B cell (primary cell): ENCODE measurements around the gene TGM3.

Experiments used
- EZH2 ChIP-seq: IDR thresholded peaks from 2 replicates; pipeline ENCODE4 v1.6.1; 2012; ENCODE audit warnings: borderline replicate concordance, low read depth, mild to moderate bottlenecking, moderate library complexity, low read length; ENCODE audit not compliant: insufficient read depth, poor library complexity, severe bottlenecking
- TF ChIP-seq, protein P1 (sequence below): fragments of 200-600 bp; IDR thresholded peaks from one replicate; pipeline ENCODE4 v1.8.0; 2022; ENCODE audit warnings: antibody characterized with exemption, mild to moderate bottlenecking

DNA sequence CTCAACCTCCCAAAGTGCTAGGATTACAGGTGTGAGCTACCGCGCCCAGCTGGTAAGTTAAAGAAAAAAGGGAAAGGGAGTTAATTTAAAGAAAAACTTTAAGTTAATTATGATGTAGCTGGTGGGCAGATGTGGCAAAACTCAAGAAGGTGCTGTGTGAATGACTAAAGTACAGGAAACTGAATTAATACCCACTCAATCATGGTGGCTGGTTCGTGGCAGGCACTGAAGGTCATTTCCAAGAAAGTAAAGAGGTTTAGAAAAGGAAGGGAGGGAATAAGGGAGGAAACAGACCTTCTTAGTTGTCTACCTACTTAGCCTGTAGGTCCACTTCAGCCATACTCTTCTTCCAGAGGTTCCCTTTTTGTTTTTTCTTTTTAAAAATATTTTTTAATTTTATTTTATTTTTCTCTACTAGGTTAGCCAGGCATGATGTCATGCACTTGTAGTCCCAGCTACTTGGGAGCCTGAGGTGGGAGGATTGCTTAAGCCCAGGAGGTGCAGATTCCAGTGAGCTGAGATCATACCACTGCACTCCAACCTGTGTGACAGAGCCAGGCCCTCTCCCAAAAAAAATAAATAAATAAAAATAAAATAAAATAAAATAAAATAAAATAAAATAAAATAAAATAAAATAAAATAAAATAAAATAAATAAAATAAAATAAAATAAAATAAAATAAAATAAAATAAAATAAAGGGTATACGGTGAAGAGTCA, 11.9 kb upstream of the TGM3 start:
- TF ChIP-seq, protein P1, sequence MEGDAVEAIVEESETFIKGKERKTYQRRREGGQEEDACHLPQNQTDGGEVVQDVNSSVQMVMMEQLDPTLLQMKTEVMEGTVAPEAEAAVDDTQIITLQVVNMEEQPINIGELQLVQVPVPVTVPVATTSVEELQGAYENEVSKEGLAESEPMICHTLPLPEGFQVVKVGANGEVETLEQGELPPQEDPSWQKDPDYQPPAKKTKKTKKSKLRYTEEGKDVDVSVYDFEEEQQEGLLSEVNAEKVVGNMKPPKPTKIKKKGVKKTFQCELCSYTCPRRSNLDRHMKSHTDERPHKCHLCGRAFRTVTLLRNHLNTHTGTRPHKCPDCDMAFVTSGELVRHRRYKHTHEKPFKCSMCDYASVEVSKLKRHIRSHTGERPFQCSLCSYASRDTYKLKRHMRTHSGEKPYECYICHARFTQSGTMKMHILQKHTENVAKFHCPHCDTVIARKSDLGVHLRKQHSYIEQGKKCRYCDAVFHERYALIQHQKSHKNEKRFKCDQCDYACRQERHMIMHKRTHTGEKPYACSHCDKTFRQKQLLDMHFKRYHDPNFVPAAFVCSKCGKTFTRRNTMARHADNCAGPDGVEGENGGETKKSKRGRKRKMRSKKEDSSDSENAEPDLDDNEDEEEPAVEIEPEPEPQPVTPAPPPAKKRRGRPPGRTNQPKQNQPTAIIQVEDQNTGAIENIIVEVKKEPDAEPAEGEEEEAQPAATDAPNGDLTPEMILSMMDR, result no peak
- TF ChIP-seq EZH2, result no peak
